Immature natural killer cell (primary cell): ENCODE results near the gene KCNN1. TPM values are rescaled to one million over a fixed set of nuclear protein-coding genes. Genes with fewer than 3 reads are reported as not detected.
"Not testable (repeated sequence)": the region's sequence is repeated elsewhere in the genome, so short reads cannot be mapped to it uniquely, and the experiment has no call there.

Source experiments
- DNase-seq, 3 donors: peaks; one replicate each; pipeline ENCODE4 v3.0.0; 2022; ENCODE audit warnings: mixed read lengths in 1 of 3
- H3K27ac Mint-ChIP-seq, 6 donors: one replicate each; pipeline ENCODE4 v1.8.0; 2020; ENCODE audit warnings: mixed read lengths in 6 of 6, mild to moderate bottlenecking in 5 of 6, inconsistent platforms in 4 of 6, moderate library complexity in 3 of 6
- H3K27me3 Mint-ChIP-seq, 3 donors: one replicate each; pipeline ENCODE4 v1.8.0; 2020 to 2021; ENCODE audit warnings: low read depth in 3 of 3, mild to moderate bottlenecking in 3 of 3, mixed read lengths in 3 of 3, moderate library complexity in 3 of 3, inconsistent platforms in 1 of 3
- H3K36me3 Mint-ChIP-seq, 3 donors: one replicate each; pipeline ENCODE4 v1.8.0; 2020; ENCODE audit warnings: mixed read lengths in 3 of 3, inconsistent platforms in 2 of 3, mild to moderate bottlenecking in 2 of 3
- H3K4me1 Mint-ChIP-seq, 2 donors: one replicate each; pipeline ENCODE4 v1.8.0; 2020; ENCODE audit warnings: inconsistent platforms in 2 of 2, mild to moderate bottlenecking in 2 of 2, mixed read lengths in 2 of 2, moderate library complexity in 1 of 2
- H3K4me3 Mint-ChIP-seq, 5 donors: one replicate each; pipeline ENCODE4 v1.8.0; 2020; ENCODE audit warnings: mild to moderate bottlenecking in 5 of 5, mixed read lengths in 5 of 5, inconsistent platforms in 3 of 5, moderate library complexity in 3 of 5
- H3K9me3 Mint-ChIP-seq, 6 donors: one replicate each; pipeline ENCODE4 v1.8.0; 2020; ENCODE audit warnings: mild to moderate bottlenecking in 6 of 6, mixed read lengths in 6 of 6, inconsistent platforms in 4 of 6, moderate library complexity in 3 of 6
- polyA plus RNA-seq, 3 donors: library from polyadenylated mRNA; unstranded; fragments of 300-500 nt; fragmentation: Illumina TruSeq; gene quantifications; one replicate each; pipeline ENCODE4 v1.2.3, GENCODE V29; 2021

The KCNN1 gene
- polyA plus RNA-seq, 3 donors from 2014 or later: not detected

DNA sequence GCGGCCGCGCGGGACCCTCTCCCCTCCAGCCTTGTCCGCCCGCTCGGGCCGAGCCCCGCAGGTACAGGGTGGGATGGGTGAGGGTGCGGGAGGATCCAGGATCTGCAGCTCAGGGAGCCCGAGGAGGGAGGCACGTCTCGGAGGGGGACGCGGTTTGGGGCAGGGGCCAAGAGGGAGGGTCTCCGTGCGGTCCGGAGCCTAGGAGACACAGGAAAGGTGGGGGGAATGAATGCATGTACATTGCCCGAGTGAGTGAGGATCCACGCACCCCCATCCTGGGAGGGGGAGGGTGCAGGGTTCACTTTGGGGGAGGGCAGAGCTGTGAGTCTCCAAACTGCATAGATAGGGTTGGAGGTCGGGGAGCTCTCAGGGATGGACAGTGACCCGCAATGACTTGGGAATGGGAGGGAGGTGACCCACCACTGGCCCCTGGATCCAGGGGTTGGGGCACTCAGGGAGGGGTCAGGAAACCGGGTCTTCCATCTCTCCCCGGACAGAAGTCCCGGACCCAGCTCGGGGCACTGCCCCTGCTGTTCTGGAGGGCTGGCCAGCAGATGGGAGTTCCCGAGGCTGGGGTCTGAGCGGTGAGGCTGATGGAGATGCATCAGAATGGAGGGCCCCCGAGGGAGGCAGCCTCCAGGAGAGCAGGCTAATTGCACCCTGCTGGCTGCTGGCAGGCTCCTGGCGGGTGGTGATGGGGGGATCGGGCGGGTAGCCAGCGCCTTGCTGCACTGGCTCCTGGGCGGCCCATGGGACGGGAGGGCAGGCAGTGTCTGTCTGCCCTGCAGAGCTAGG is 547 bp downstream of the KCNN1 start:
- Mint-ChIP-seq H3K9me3 (no peaks in the 10 kb centered on the region), H3K27ac (no peak overlapping the region), H3K4me1 (peaks cover 0 to 4% of the 10 kb centered on the region in 2 donors), H3K36me3 (no peaks in the 10 kb centered on the region), H3K27me3 (peaks cover 6 to 13% (median 6%) of the 10 kb centered on the region in 3 donors), H3K4me3 (peak overlapping the region in 3 of 5 donors; percentile 29 to 72 (median 59))
- no peak for DNase-seq

GRCh38 chr19:17968362-17968761 is 1.5 kb downstream of the KCNN1 start:
- no peak for DNase-seq
- Mint-ChIP-seq H3K36me3 (no peaks in the 10 kb centered on the region), H3K27ac (no peak overlapping the region), H3K9me3 (no peaks in the 10 kb centered on the region), H3K4me1 (peaks cover 0 to 4% of the 10 kb centered on the region in 2 donors), H3K4me3 (no peak overlapping the region), H3K27me3 (peaks cover 6 to 14% (median 9%) of the 10 kb centered on the region in 3 donors)

DNA sequence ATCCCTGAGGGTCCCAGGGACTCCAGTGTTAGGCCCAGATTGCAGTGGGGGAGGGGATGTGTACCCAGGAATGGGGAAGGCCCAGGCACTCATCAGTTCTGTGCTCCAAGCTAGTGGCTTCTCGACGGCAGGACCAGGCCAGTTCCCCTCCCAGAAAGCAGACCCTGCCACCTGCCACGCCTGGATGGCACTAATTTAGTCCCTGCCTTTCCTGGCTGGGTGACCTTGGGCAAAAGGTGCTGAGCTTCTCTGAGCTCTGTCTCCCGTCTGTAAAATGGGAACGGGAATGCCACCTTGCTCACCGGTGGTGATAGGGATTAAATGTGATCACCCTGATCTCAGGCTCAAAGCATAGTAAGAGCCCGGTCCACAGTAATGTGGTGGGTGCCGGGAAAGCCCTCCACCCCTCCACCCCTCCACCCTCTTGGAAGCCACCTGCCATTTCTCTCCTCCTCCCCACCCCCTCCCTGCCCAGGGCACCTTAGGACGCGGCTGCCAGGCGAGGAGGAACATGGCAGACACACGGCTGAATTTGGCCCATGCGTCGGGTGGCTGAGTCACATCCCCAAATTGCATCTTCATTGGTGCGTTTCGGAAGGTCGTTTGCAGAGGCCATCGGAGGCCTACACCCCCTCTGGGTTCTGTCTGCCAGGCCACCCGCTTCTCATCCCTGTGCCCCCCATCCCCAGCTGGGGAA is 2.3 kb downstream of the KCNN1 start:
- Mint-ChIP-seq H3K4me3 (no peak overlapping the region), H3K4me1 (peaks cover 0 to 4% of the 10 kb centered on the region in 2 donors), H3K27ac (no peak overlapping the region), H3K36me3 (no peaks in the 10 kb centered on the region), H3K9me3 (no peaks in the 10 kb centered on the region), H3K27me3 (peaks cover 6 to 13% (median 9%) of the 10 kb centered on the region in 3 donors)
- no peak for DNase-seq

GRCh38 chr19:17972230-17972629 is 5.3 kb downstream of the KCNN1 start:
- DNase-seq: no peak
- Mint-ChIP-seq H3K27ac (no peak overlapping the region), H3K27me3 (peaks cover 1 to 5% (median 5%) of the 10 kb centered on the region in 3 donors), H3K4me1 (peaks cover 0 to 2% of the 10 kb centered on the region in 2 donors), H3K36me3 (no peaks in the 10 kb centered on the region), H3K4me3 (no peak overlapping the region), H3K9me3 (no peaks in the 10 kb centered on the region)

GRCh38 chr19:17973759-17974158 is 6.9 kb downstream of the KCNN1 start:
- no peak for DNase-seq
- no peak overlapping the region for H3K27ac Mint-ChIP-seq
- H3K36me3 Mint-ChIP-seq: no peaks in the 10 kb centered on the region
- H3K27me3 Mint-ChIP-seq: peaks cover 1 to 3% (median 3%) of the 10 kb centered on the region in 3 donors
- H3K4me1 Mint-ChIP-seq: no peaks in the 10 kb centered on the region
- H3K4me3 Mint-ChIP-seq: no peak overlapping the region
- H3K9me3 Mint-ChIP-seq: peaks cover 0 to 1% (median 0%) of the 10 kb centered on the region in 6 donors

- Mint-ChIP-seq H3K4me3 (no peak overlapping the region), H3K27me3 (peaks cover 1 to 4% (median 3%) of the 10 kb centered on the region in 3 donors), H3K27ac (no peak overlapping the region), H3K4me1 (no peaks in the 10 kb centered on the region), H3K9me3 (peaks cover 0 to 1% (median 0%) of the 10 kb centered on the region in 6 donors), H3K36me3 (no peaks in the 10 kb centered on the region)
- no peak for DNase-seq
Measured at GRCh38 chr19:17974551-17974950, 7.6 kb downstream of the KCNN1 start.

DNA sequence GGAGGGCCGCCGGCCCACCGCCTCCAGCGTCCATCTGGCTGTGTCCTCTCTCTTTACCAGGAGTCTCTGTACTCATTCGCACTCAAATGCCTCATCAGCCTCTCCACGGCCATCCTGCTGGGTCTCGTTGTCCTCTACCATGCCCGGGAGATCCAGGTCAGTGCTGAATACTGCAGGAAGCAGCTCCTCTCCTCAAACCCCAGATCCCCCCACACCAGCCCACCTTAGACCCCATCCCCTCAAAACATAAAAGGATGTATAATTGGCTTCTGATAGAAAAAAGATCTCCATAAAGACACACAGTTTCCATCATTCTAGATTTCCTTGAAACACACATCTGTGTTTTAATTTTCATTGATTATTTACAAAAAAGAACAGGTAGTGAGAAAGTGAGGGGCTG is 8.1 kb downstream of the KCNN1 start:
- Mint-ChIP-seq H3K4me1 (no peaks in the 10 kb centered on the region), H3K9me3 (peaks cover 0 to 1% (median 0%) of the 10 kb centered on the region in 6 donors), H3K4me3 (no peak overlapping the region), H3K36me3 (no peaks in the 10 kb centered on the region), H3K27me3 (peaks cover 1 to 4% (median 3%) of the 10 kb centered on the region in 3 donors), H3K27ac (no peak overlapping the region)
- no peak for DNase-seq

DNA sequence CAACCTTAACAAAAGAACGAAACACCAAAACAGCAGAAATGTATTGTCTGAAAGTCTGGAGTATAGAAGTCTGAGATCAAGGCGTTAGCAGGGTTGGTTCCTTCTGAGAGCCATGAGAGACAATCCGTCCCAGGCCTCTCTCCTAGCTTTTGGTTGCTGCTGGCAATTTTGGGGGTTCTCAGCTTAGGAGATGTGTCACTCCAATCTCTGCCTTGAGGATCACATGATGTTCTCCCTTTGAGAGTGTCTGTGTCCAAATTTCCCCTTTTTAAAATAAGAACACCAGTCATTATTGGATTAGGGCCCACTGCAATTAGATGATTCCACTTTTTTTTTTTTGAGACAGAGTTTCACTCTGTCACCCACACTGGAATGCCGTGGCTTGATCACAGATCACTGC is 10.1 kb downstream of the KCNN1 start:
- Mint-ChIP-seq H3K27me3 (peaks cover 3 to 9% (median 5%) of the 10 kb centered on the region in 3 donors), H3K9me3 (peaks cover 0 to 1% (median 0%) of the 10 kb centered on the region in 6 donors), H3K36me3 (no peaks in the 10 kb centered on the region), H3K4me1 (no peaks in the 10 kb centered on the region), H3K4me3 (no peak overlapping the region), H3K27ac (no peak overlapping the region)
- no peak for DNase-seq

DNA sequence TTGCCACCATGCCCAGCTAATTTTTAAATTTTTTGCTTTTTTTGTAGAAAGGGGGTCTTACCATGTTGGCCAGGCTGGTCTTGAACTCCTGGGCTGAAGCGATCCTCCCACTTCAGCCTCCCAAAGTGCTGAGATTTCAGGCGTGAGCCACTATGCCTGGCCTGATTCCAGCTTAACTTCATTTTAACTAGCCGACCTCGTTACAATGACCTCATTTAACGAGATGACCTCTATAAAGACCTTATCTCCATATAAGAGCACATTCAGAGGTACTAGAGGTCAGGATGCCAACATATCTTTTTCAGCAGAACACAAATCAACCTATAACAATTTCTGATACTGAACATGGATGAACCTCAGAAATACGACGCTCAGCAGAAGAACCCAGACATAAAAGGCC is 10.6 kb downstream of the KCNN1 start:
- H3K4me3 Mint-ChIP-seq: no peak overlapping the region

GRCh38 chr19:17981611-17982010 is 14.7 kb downstream of the KCNN1 start:
- Mint-ChIP-seq H3K36me3 (no peaks in the 10 kb centered on the region), H3K27me3 (peaks cover 2 to 7% (median 4%) of the 10 kb centered on the region in 3 donors), H3K9me3 (peaks cover 0 to 1% (median 0%) of the 10 kb centered on the region in 6 donors), H3K4me1 (no peaks in the 10 kb centered on the region), H3K27ac (no peak overlapping the region), H3K4me3 (no peak overlapping the region)
- DNase-seq: no peak

More for the DNA sequence above, 10.6 kb downstream of the KCNN1 start:
- no peak for DNase-seq
- H3K27me3 Mint-ChIP-seq: peaks cover 3 to 9% (median 5%) of the 10 kb centered on the region in 3 donors
- peaks cover 0 to 1% (median 0%) of the 10 kb centered on the region in 6 donors for H3K9me3 Mint-ChIP-seq
- H3K4me1 Mint-ChIP-seq: no peaks in the 10 kb centered on the region
- no peaks in the 10 kb centered on the region for H3K36me3 Mint-ChIP-seq
- no peak overlapping the region for H3K27ac Mint-ChIP-seq

GRCh38 chr19:17982430-17982829 is 15.5 kb downstream of the KCNN1 start:
- Mint-ChIP-seq H3K4me1 (no peaks in the 10 kb centered on the region), H3K27ac (no peak overlapping the region), H3K36me3 (no peaks in the 10 kb centered on the region), H3K4me3 (no peak overlapping the region), H3K9me3 (peaks cover 0 to 1% (median 0%) of the 10 kb centered on the region in 6 donors), H3K27me3 (peaks cover 2 to 7% (median 4%) of the 10 kb centered on the region in 3 donors)
- DNase-seq: no peak

- H3K9me3 Mint-ChIP-seq: no peaks in the 10 kb centered on the region
- no peak for DNase-seq
- H3K36me3 Mint-ChIP-seq: no peaks in the 10 kb centered on the region
- peaks cover 2 to 5% (median 4%) of the 10 kb centered on the region in 3 donors for H3K27me3 Mint-ChIP-seq
- no peak overlapping the region for H3K4me3 Mint-ChIP-seq
- H3K27ac Mint-ChIP-seq: peak overlapping the region in 1 of 6 donors; percentile 2
- H3K4me1 Mint-ChIP-seq: no peaks in the 10 kb centered on the region
Measured at GRCh38 chr19:17985037-17985818, 18.3 kb downstream of the KCNN1 start.

DNA sequence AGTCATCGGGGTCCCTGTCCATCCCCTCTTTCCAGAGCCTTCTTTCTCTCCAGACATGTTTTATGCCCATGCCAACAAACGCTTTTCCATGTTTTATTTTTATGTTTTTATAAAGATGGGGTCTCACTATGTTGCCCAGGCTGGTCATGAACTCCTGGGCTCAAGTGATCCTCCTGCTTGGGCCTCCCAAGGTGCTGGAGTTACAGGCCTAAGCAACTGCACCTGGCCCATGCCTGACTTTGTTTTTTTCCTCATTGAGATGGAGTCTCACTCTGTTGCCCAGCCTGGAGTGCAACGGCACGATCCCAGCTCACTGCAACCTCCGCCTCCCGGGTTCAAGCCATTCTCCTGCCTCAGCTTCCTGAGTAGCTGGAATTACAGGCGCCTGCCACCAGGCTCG is 19.7 kb downstream of the KCNN1 start:
- not testable (repeated sequence) for H3K27ac Mint-ChIP-seq, H3K27me3 Mint-ChIP-seq, H3K4me3 Mint-ChIP-seq, DNase-seq, H3K9me3 Mint-ChIP-seq, H3K4me1 Mint-ChIP-seq, H3K36me3 Mint-ChIP-seq
